Thyroid gland (tissue), 4 donors: ENCODE results near the gene FCHSD2.

ENCODE experiments used
- CTCF ChIP-seq, 6 experiments: fragments of 200-600 bp in 3 of 6; fragments of 450-650 bp in 3 of 6; sonication (generic) in 3 of 6; IDR thresholded peaks; one replicate each; pipeline ENCODE4 v1.5.1; 2016 to 2019; ENCODE audit warnings: antibody characterized with exemption in 6 of 6, mild to moderate bottlenecking in 2 of 6, inconsistent platforms in 1 of 6, moderate library complexity in 1 of 6
- POLR2A ChIP-seq, 2 donors: fragments of 450-650 bp; IDR thresholded peaks; one replicate each; pipeline ENCODE4 v1.6.1; 2017; ENCODE audit warnings: antibody characterized with exemption in 2 of 2, mild to moderate bottlenecking in 2 of 2, moderate library complexity in 1 of 2

GRCh38 chr11:73189723-73190556 lies 47.8 kb upstream of the FCHSD2 start:
- TF ChIP-seq CTCF (IDR thresholded peaks at IDR 0.05) (no peak), POLR2A (IDR thresholded peaks at IDR 0.05) (no peak)
